Thoracic aorta (tissue), 2 donors: ENCODE results near the gene FTH1. TPM values are rescaled to one million over a fixed set of nuclear protein-coding genes. Genes with fewer than 3 reads are reported as not detected.
"Not testable (repeated sequence)": the region's sequence is repeated elsewhere in the genome, so short reads cannot be mapped to it uniquely, and the experiment has no call there.

Source experiments
- ATAC-seq: fragments of 150-250 bp; one replicate; pipeline ENCODE4 v1.8.0; 2017; ENCODE audit warnings: low read depth; ENCODE audit not compliant: insufficient number of reproducible peaks, low FRiP score
- DNase-seq: peaks from one replicate; pipeline ENCODE4 v3.0.0-alpha.2; 2020; ENCODE audit warnings: low spot score
- H3K27ac ChIP-seq, 2 donors: fragments of 200-600 bp; sonication (generic); 1 replicate in 1 of 2; 2 replicates in 1 of 2; pipeline ENCODE4 v1.5.1; 2016; ENCODE audit warnings: mild to moderate bottlenecking in 2 of 2, moderate library complexity in 2 of 2
- H3K27me3 ChIP-seq: fragments of 200-600 bp; sonication (generic); replicated peaks from 2 replicates; pipeline ENCODE4 v1.6.0; 2016; ENCODE audit warnings: mild to moderate bottlenecking; ENCODE audit not compliant: insufficient read depth
- H3K36me3 ChIP-seq: fragments of 200-600 bp; sonication (generic); one replicate; pipeline ENCODE4 v1.5.1; 2016
- H3K4me1 ChIP-seq, 2 donors: fragments of 200-600 bp; sonication (generic); 1 replicate in 1 of 2; 2 replicates in 1 of 2; pipeline versions ENCODE4 v1.5.1 to v1.6.0; 2016; ENCODE audit warnings: low read depth in 2 of 2, mild to moderate bottlenecking in 1 of 2; ENCODE audit not compliant: control insufficient read depth in 1 of 2
- H3K4me3 ChIP-seq: fragments of 200-600 bp; sonication (generic); 2 replicates; pipeline ENCODE4 v1.5.1; 2016; ENCODE audit warnings: mild to moderate bottlenecking
- H3K9me3 ChIP-seq: fragments of 200-600 bp; sonication (generic); 2 replicates; pipeline ENCODE4 v1.5.1; 2016
- CTCF ChIP-seq: fragments of 200-600 bp; sonication (generic); IDR thresholded peaks from one replicate; pipeline ENCODE4 v1.5.1; 2019; ENCODE audit warnings: antibody characterized with exemption
- total RNA-seq, 2 donors: library from RNA; depleted of rRNA; stranded (reverse); fragments of >200 nt; gene quantifications; one replicate each; pipeline versions ENCODE4 v1.1.0 to v1.2.3, GENCODE V29; 2016

The FTH1 gene
- total RNA-seq, 2 donors from 2014 or later: 1,820 to 2,025 TPM

- no peak for TF ChIP-seq CTCF
- Histone ChIP-seq H3K4me1 (peaks cover 0 to 19% of the 10 kb centered on the region in 2 donors), H3K4me3 (peak overlapping the region; percentile 69), H3K36me3 (no peaks in the 10 kb centered on the region), H3K27me3 (no peaks in the 10 kb centered on the region), H3K27ac (peak overlapping the region; percentile 8 to 15), H3K9me3 (no peaks in the 10 kb centered on the region)
- DNase-seq (no peak), ATAC-seq (no peak)
These were observed 12.5 kb downstream of the FTH1 start for GRCh38 chr11:61954851-61955421.

GRCh38 chr11:61954106-61954850, 13.2 kb downstream of the FTH1 start:
- H3K4me1 ChIP-seq: peaks cover 0 to 26% of the 10 kb centered on the region in 2 donors
- H3K4me3 ChIP-seq: peak overlapping the region; percentile 69
- no peak for ATAC-seq
- TF ChIP-seq CTCF: no peak
- DNase-seq: no peak
- peak overlapping the region in 1 of 2 donors; percentile 8 for H3K27ac ChIP-seq
- H3K36me3 ChIP-seq: no peaks in the 10 kb centered on the region
- no peaks in the 10 kb centered on the region for H3K27me3 ChIP-seq
- no peaks in the 10 kb centered on the region for H3K9me3 ChIP-seq

GRCh38 chr11:61953632-61954031, 13.8 kb downstream of the FTH1 start:
- ATAC-seq, DNase-seq, H3K27me3 ChIP-seq, H3K27ac ChIP-seq, H3K4me3 ChIP-seq, H3K9me3 ChIP-seq, H3K36me3 ChIP-seq: not testable (repeated sequence)
- H3K4me1 ChIP-seq: peaks cover 0 to 28% of the 10 kb centered on the region in 2 donors

- TF ChIP-seq CTCF: no peak
- ATAC-seq (no peak), DNase-seq (no peak)
- Histone ChIP-seq H3K27ac (no peak overlapping the region), H3K4me3 (no peak overlapping the region), H3K27me3 (no peaks in the 10 kb centered on the region), H3K36me3 (no peaks in the 10 kb centered on the region), H3K9me3 (no peaks in the 10 kb centered on the region), H3K4me1 (peaks cover 0 to 28% of the 10 kb centered on the region in 2 donors)
These were observed 14.6 kb downstream of the FTH1 start for GRCh38 chr11:61952882-61953281.

GRCh38 chr11:61951484-61952135, 15.8 kb downstream of the FTH1 start:
- TF ChIP-seq CTCF: no peak
- H3K4me1 ChIP-seq: peaks cover 0 to 35% of the 10 kb centered on the region in 2 donors
- DNase-seq (no peak), ATAC-seq (no peak)
- no peaks in the 10 kb centered on the region for H3K36me3 ChIP-seq
- H3K27me3 ChIP-seq: no peaks in the 10 kb centered on the region
- H3K9me3 ChIP-seq: no peaks in the 10 kb centered on the region
- H3K27ac ChIP-seq: no peak overlapping the region
- no peak overlapping the region for H3K4me3 ChIP-seq
